DMS153 treated with DMSO at 0.1 percent for 48 hours (cell line): ENCODE measurements around the gene FXYD6.

Experiments
- DNase-seq: peaks from one replicate; lab custom pipeline; 2025; ENCODE audit not compliant: unreplicated experiment; lab: John Stamatoyannopoulos, UW

The FXYD6 gene

DNA sequence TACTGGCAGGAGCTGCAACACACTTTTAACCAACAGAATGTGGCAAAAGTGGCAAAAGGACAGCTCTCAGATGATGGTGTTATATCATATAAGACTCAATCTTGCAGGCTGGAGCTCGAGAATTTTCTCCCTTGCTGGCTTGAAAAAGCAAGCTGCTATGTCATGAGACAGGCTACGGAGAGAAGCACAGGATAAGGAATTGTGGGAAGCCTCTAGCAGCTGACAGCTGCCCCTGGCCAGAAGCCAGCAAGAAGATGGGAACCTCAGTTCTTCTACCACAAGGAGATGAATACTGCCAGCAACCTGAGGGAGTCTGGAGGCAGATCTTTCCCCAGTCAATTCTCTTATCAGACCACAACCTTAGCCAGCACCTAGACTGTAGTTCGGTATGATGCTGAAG is 24.6 kb downstream of the FXYD6 start:
- no peak for DNase-seq

DNA sequence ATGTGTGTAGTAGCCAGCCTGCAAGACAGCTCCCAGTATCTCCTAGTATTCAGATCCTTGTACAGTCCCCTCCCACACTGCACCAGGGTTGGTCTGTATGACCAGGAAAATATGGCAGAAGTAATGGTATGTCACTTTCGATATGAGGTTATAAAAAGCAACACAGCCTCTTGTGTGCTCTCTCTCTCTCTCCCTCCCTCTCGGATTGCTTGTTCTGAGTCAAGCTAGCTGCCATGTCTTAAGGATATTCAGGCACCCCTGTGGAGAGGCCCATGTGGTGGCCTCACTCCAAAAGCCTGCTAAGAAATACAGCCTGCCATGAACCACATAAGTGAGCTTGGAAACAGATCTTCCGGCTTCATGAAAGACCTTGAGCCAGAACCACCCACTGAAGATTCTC is 25.4 kb downstream of the FXYD6 start:
- no peak for DNase-seq

DNA sequence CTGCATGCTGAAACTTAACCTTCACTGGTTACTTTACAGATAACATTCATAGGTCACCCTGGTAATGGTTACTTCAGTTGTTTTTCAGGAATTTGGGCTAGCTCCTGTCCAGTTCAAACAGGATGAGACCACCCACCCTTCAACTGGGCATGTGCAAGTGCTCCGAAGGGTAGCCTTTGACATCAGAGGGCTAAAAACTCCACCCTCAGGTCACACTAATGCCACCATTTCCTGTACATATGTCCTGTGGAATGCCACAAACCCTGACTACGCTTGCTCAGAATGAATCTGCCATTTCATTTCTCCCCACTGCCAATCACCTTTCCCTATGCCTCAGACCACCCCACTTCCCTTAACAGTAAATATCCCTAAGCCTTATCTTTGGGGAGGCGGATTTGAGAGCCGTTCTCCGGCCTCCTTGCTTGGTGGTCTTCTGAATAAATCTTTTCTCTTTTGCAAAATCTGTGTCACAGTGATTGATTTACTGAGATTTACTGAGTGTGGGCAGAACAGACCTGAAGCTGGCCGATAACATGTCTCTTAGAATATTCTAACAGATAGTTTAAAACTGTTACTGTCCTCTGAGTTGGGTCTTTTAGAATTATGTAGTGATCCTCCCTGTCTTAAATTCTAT is 26.6 kb downstream of the FXYD6 start:
- no peak for DNase-seq

DNA sequence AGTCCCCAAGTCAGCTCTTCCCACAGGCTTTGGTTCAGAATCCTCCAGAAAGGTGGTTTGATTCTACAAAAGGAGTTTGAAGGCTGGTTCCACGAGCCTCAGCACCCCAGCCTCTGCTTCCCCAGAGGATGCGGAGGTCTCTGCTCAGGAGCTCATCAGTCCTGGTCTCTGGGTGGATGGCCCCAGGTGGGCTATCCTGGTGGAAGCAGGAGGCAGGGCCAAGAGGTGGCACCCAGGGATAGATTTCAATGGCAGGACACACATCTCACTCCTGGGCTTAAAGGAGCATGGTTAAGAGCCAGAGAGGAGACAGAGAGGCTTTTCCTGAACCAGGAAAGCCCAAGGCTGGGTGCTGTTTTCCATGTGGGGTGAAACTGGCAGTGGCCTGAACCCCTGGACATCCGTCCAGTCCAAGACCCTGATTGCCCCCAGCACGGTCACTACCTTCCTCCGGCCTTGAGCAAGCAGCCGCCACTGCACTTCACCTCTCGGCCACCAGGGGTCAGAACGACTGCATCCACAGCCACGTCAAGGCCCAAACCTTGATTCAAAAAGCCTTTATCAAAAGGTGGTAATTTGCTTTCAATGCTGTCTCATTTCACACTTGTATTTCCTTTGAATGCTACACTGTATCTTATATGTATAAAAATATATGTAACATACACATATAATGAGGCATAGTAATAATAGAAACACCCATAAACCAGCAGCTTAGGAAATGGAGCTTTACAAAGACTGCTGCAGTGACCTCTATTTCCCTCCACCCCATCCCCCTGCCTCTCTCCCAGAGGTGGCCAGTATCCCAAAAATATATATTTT is 32.6 kb downstream of the FXYD6 start:
- peak; percentile 67 for DNase-seq

DNA sequence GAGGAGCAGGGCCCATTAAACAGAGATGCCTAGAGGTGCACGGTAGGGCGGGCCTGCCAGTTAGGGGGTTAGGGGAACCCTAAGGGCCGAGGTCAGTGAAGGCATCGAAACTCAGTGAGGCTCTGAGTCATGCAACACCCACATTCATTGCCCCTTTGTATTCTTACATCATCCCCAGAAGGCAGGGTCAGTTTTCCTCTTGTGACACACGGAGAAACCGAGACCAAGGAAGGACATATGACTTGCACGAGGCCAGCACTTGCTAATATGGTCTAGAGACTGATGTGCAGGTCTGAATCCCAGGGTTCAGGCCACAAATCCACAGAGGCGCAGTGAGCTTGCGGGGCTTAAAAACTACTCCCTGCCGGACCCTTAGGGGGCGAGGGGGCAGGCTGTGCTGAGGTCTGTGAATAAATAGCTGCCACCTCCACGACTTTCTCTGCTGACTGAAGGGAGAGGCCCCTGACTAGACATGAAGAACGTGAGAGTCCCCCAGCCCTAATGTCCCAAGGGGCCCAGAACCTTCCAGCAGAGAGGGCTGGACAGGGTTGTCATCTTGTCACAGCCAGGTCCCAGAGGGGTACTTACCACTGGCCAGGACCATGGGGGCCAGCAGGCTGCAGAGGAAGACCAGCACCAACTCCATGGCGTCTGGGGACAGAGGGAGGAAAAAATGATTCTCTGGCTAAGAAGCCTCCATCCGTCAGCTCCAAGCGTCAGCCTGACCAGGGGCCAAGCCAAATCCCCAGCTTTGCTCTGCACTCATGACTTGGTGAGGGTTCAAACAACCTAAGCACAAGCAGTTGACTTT is 34.1 kb downstream of the FXYD6 start:
- no peak for DNase-seq

DNA sequence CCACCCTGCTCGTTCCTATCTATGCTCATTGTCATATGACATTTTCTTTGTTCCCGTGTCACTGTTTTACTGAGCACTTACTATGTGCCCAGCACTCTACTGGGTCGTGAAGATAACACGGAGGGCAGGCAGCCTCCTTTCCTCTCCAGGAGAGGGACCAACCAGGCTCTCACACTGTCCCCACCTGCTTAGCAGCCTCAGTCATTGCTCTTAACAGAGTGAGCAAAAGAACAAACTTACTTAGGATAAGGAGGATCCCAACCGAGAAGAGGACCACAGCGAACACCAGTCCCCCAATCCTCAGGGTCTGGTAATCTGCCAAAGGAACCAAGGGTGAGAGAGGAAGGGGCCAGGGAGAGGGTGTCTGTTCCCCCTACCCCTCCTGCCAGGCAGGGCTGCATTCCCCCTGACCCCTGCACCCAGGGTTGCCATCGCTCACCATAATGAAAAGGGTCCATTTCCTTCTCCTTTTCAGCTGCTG is 34.9 kb downstream of the FXYD6 start:
- no peak for DNase-seq

DNA sequence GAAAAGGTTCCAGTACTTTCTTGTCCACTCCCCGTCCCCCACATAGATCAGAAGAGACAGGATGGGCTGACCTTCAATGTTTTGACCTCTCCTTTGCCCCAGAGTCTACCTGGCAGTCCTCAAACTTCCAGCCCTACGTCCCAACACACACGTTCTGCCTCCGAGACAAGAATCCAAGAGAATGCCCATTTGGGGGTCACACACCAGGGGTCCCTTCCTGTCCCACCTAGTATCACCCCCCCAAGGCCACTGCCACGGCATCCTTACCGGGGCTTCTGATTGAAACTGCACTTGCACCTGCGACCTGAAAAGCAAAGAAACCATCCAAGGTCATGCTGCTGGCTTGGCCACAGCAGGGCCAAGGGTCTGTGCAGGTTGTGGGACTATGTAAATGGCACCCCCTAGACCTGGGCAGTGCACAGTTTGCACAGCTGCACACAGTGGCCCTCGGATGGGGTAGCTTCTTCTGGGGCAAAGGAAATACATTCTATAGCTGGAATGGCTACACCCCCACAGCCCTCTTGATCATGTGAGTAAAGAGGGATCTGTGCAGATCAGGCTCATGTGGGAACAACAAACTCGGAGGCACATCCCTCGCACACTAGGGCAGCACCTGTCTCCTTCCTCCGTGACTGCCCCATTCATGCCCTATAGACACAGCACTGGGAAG is 35.4 kb downstream of the FXYD6 start:
- no peak for DNase-seq

DNA sequence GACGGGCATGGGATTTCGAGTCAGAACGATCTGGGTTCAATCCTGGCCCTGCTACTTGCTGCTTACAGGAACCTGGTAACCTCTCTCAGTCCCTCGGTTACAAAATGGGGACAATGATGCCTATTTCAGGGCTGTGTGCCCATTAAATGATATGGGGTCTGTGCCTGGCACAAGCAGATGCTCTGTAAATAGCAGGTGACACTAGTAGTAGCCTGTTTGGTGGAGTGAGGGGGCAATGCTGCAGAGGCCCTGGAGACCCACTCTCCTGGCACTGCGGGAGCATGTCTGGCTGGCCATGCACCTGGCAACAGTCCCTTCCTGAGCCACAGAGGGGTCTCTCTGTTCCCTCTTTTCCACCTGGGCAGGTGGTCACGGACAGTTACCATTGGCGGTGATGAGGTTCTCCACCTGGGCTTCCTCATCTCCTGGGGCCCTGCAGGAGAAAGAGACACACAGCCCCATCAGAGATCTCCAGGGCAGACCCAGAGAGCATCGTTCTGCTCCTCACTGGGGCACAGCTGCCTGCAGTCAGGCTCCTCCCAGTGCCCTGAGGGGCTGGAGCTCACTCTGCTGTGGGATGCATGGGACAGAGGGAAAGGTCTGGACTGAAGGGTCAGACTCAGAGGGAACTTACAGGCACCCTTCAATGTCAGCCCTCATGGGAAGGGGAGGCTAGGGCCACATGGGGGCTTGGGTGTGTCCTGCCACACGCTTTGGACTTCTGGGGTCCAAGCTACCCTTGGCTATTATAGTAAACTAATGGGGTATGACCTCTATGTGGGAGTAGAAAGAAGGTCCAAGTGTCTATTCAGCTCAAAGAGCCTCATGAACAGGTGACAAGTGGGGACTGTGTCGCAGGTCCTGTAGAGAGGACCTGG is 36.3 kb downstream of the FXYD6 start:
- DNase-seq: no peak

DNA sequence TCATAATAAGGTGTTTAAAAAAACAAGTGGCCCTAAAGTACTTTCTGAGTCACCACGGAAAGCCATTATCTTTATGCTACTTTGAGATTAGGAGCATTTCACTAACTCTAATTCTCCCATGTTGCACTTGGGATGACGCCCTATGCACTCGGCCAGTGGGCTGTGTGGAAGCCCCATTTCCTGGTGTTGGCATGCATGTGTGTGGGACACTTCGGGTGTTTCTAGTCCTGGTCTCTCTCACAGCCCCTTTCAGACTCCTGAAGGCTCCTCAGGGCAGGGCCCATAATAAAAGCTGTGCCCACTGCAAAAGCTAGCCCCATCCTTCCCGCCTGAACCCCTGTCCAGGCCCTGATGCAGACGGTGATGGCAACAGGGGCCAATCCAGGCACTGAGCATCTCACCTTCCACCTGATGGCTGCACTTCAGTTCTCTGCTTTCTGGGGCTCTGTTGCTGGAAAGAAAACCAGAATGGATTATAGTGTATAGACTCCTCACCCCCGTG is 37.0 kb downstream of the FXYD6 start:
- no peak for DNase-seq

DNA sequence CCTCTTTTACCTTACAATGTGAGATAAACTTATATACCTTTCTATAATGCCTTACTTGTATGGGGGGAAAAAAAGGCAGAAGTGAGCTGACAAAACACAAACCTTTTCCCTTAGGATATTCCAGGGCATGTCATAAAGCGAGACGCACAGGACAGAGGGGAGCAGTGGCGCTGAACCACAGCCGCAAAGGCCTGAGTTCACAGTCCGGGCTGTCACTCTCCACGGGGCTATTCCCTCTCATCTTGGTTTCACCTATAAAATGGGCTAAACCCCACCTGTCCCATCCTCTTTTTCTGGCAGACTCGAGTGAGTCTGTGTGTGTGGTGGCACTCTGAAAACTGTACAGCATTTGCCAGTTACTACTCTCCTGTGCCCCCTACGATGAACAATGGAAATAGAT is 37.6 kb downstream of the FXYD6 start:
- no peak for DNase-seq

DNA sequence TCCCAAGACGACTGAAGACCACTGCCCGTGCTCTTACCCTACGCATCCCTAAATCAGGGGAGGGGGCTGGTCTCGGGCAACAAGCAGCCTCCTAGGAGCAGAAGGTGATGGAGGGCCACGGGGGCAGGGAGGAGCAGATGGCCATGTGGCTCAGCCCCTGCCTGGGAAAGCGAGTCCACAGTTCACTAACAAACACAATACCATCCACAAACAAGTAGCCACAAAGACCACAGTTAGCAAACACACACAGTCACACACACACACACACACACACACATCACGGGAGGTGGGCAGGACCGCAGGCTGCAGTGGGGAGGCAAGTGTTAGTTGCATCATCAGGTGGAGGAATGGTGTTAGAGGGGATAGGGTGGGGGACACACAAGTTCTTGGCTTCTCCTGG is 38.7 kb downstream of the FXYD6 start:
- DNase-seq: no peak

DNA sequence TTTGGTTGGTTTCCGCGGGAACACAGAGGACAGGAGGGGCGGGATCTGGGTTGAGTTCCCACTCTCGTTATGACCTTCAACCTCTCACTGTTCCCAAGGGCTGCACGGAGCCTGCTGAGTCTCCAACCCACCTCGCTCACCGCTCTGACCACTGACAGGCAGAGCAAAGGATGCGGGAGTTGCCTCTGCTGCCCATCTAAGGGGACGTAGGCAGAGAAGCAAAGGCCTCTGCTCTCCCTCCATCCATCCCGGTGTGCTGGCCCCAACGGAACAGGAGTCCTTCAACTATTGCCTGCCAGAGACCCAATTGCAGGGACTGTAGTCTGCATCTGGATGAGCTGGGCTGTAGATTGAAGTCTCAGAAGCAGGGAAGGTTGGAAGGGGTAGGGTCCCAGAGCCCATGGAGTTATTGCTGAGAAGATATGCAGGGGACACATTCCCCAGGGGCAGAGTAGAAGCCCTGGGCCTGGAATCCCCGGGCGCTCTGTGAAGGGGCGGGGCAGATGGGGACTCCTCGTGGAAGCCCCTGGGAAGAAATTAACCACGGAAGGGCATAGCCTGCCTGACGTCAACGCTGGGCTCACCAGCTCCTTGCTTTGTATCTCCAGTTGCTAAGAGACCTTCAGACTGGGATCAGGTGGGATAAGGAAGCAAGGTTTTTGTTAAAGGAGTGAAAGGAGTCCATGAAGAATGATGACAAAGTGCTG is 39.2 kb downstream of the FXYD6 start:
- no peak for DNase-seq

DNA sequence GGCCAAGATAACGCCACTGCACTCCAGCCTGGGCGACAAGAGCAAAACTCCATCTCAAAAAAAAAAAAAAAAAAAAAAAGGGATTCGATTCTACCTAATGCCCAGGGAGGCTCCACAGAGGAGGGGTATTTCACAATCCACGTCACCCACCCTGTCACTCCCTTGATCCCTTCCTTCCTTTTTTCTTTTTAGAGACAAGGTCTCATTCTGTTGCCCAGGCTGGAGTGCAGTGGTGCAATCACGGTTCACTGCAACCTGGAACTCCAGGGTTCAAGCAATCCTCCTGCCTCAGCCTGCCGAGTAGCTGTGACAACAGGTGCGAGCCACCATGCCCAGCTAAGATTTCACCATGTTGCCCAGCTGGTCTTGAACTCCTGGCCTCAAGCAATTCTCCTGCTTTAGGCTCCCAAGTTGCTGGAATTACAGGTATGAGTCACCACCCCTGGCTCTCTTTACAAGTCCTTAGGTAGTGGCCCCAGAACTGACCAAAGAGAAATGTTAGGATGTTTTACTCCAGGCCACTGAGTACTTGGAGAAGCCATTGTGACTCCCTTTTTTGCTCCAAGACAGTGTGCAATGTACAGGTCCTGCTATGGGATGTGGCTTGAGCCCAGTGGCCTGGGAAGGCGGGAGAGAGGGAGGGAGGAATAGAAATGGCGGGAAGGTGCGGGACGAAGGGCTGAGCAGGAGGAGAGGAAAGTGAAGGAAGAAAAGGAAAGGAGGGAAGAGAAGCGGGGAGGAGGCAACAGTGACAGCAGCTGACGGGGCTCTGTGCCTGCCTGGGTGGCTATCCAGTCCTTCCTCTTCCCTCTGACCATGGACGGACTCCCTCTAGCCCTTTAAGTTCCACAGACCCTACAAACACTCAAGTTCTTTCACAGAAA is 40.1 kb downstream of the FXYD6 start:
- no peak for DNase-seq

DNA sequence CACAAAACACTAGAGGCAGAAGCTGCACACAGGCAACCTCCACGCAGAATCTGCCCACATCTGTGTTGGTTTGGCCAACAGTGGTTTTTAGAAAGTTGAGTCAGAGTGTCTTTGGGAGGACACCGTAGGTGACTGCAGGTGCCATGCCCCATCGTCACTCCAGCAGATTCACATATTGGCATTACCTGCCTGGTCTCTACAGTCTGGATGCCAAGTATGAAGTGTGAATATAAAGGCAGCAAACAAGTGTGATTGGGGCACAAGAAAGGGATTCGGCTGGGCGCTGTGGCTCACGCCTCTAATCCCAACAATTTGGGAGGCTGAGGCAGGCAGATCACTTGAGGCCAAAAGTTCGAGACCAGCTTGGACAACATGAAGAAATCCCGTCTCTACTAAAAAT is 40.9 kb downstream of the FXYD6 start:
- no peak for DNase-seq

DNA sequence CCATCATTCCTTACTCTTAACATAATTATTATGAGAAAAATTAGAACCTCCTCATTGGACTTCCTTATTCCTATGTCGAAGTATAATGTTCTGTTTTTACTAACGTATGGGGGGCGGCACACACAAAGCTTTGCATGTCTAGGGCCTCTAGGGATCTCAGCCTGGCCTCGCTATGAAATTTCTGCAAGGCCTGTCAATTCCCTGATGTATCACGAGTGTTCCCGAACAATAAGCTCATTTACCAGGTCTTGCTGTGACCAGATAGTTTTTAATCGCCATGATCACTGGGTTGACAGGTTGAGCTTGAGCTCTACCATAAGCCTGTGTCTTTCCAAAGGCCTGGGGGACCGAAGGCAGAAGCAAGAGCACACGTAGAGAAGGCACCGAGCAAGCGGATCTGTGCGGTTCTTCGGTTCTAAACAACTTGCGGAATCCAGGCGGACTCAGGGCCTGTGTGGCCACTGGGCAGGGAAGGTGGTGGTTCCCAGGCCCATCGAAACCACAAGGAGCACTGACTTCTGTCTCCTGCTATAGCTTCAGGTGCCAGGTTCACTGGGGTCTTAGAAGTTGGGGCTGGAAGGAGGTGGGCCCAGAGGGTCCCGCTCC is 41.5 kb downstream of the FXYD6 start:
- DNase-seq: no peak

DNA sequence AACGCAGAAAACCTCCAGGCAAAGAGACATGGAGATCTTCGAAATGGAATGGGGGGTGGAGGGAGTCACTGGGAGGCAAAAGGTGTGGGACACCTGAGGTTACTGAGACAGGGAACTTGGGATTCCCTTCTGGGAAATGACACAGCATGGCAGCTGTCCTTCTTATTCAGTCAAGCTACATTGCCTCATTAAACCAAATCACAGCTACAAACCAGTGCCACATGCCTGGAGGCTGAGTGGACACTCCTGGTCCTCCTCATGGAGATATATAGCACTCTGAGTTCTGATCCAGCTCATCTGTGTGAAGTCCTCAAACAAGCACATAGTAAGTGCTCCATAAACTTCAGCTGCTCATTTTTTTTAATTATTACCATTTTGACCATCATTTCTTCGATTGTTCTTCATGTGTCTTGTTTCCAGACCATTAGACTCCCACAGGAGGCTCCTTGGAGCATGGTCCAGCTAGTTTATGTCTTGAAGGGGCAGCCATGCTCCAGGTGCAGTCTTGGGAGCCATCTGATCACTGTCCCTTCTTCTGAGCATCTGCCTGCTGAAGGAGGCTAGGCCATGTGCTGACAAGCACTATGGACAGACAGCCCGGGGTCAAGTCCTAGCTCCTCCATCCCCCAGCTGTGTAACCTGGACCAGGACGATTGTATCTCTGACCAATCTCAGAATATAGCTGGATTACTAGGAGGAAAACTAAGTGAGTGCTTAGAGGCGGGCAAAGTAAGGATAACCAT is 42.2 kb downstream of the FXYD6 start:
- DNase-seq: no peak

DNA sequence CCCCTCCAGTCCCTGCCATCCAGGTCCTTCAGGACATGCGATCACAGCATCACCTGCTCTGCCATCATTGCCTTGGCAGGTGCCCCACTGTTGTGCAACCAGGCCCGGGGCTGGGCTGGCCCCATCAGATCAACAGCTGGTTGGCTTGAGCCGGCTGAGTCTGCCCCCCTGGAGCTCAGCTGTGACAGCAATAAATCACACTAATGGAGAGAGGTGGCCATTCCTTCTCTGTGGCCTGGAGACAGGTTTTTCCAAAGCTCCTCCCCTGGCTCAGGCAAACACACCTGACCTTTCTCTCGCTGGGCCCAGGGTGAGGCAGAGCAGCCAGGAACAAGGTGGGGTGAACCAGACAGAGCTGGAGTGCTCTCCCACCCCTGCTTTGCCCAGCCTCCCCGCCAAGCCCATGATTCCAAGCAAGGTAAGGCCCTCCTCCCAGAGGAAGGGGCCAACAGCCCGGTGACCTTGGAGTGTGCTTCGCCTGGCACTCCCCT is 43.0 kb downstream of the FXYD6 start:
- DNase-seq: peak; percentile 90
